Mesothelial cell of epicardium (in vitro differentiated cells): ENCODE results near the gene HECTD1. TPM values are rescaled to one million over a fixed set of nuclear protein-coding genes. Genes with fewer than 3 reads are reported as not detected.
"Not testable (repeated sequence)": the region's sequence is repeated elsewhere in the genome, so short reads cannot be mapped to it uniquely, and the experiment has no call there.

Experiments
- DNase-seq, 2 experiments: peaks; one replicate each; pipeline ENCODE4 v3.0.0; 2021; ENCODE audit warnings: low spot score in 2 of 2; ENCODE audit not compliant: unreplicated experiment in 2 of 2
- H3K27ac Mint-ChIP-seq: 2 replicates; pipeline ENCODE4 v1.8.0; 2021; ENCODE audit warnings: mixed read lengths
- H3K27me3 Mint-ChIP-seq: 2 replicates; pipeline ENCODE4 v1.8.0; 2021; ENCODE audit warnings: low read depth, mixed read lengths
- H3K36me3 Mint-ChIP-seq: 2 replicates; pipeline ENCODE4 v1.8.0; 2021; ENCODE audit warnings: mixed read lengths
- H3K4me1 Mint-ChIP-seq: 2 replicates; pipeline ENCODE4 v1.8.0; 2021; ENCODE audit warnings: mixed read lengths
- H3K4me3 Mint-ChIP-seq: 2 replicates; pipeline ENCODE4 v1.8.0; 2021; ENCODE audit warnings: mild to moderate bottlenecking, moderate library complexity, mixed read lengths
- H3K9me3 Mint-ChIP-seq: 2 replicates; pipeline ENCODE4 v1.8.0; 2021; ENCODE audit warnings: mixed read lengths
- CTCF ChIP-seq: fragments of 200-600 bp; sonication (generic); IDR thresholded peaks from one replicate; pipeline ENCODE4 v1.5.0; 2021; ENCODE audit warnings: antibody characterized with exemption; ENCODE audit not compliant: unreplicated experiment
- total RNA-seq: library from RNA; stranded (reverse); gene quantifications from 3 replicates; pipeline ENCODE4 v1.2.1, GENCODE V29; 2021

Gene HECTD1
- total RNA-seq, 1 donor from 2014 or later, result 177 TPM

- H3K36me3 Mint-ChIP-seq, result peaks cover 19% of the 10 kb centered on the region
- H3K4me1 Mint-ChIP-seq, result no peaks in the 10 kb centered on the region
- H3K27me3 Mint-ChIP-seq, result no peaks in the 10 kb centered on the region
- TF ChIP-seq CTCF, result no peak
- peaks cover 9% of the 10 kb centered on the region for H3K9me3 Mint-ChIP-seq
- no peak for DNase-seq
- peak overlapping the region; percentile 10 for H3K27ac Mint-ChIP-seq
- no peak overlapping the region for H3K4me3 Mint-ChIP-seq
Observed at GRCh38 chr14:31188744-31189143, 18.8 kb downstream of the HECTD1 start.

- H3K27ac Mint-ChIP-seq, H3K9me3 Mint-ChIP-seq, H3K4me1 Mint-ChIP-seq, DNase-seq, H3K27me3 Mint-ChIP-seq, H3K4me3 Mint-ChIP-seq: not testable (repeated sequence)
- H3K36me3 Mint-ChIP-seq, result peaks cover 15% of the 10 kb centered on the region
Observed at GRCh38 chr14:31182016-31182415, 25.6 kb downstream of the HECTD1 start.

GRCh38 chr14:31181271-31181670 is 26.3 kb downstream of the HECTD1 start:
- Mint-ChIP-seq H3K27ac (no peak overlapping the region), H3K9me3 (peaks cover 4% of the 10 kb centered on the region), H3K4me1 (no peaks in the 10 kb centered on the region), H3K27me3 (no peaks in the 10 kb centered on the region), H3K4me3 (no peak overlapping the region), H3K36me3 (peaks cover 17% of the 10 kb centered on the region)
- no peak for DNase-seq
- TF ChIP-seq CTCF, result no peak

- Mint-ChIP-seq H3K4me3 (no peak overlapping the region), H3K9me3 (no peaks in the 10 kb centered on the region), H3K27ac (peak overlapping the region; percentile 30), H3K4me1 (no peaks in the 10 kb centered on the region), H3K27me3 (no peaks in the 10 kb centered on the region), H3K36me3 (peaks cover 11% of the 10 kb centered on the region)
- DNase-seq, result no peak
- TF ChIP-seq CTCF, result no peak
Observed at GRCh38 chr14:31180299-31181051, 27.1 kb downstream of the HECTD1 start.

GRCh38 chr14:31174433-31174832 is 33.2 kb downstream of the HECTD1 start:
- no peaks in the 10 kb centered on the region for H3K4me1 Mint-ChIP-seq
- peaks cover 40% of the 10 kb centered on the region for H3K36me3 Mint-ChIP-seq
- no peaks in the 10 kb centered on the region for H3K27me3 Mint-ChIP-seq
- no peaks in the 10 kb centered on the region for H3K9me3 Mint-ChIP-seq
- no peak overlapping the region for H3K27ac Mint-ChIP-seq
- no peak for TF ChIP-seq CTCF
- H3K4me3 Mint-ChIP-seq, result no peak overlapping the region
- DNase-seq, result no peak

- H3K36me3 Mint-ChIP-seq, result peaks cover 42% of the 10 kb centered on the region
- no peak for DNase-seq
- H3K27me3 Mint-ChIP-seq, result no peaks in the 10 kb centered on the region
Observed at GRCh38 chr14:31173120-31173837, 34.3 kb downstream of the HECTD1 start.

More at GRCh38 chr14:31173120-31173837, 34.3 kb downstream of the HECTD1 start:
- Mint-ChIP-seq H3K9me3 (no peaks in the 10 kb centered on the region), H3K4me1 (no peaks in the 10 kb centered on the region), H3K27ac (no peak overlapping the region), H3K4me3 (no peak overlapping the region)
- TF ChIP-seq CTCF, result no peak
